Left hindlimb (tissue), 1 donor: ENCODE measurements around the gene AXIN2.
"Not testable (repeated sequence)": the region's sequence is repeated elsewhere in the genome, so short reads cannot be mapped to it uniquely, and the experiment has no call there.

ENCODE experiments used
- DNase-seq: peaks from one replicate; pipeline ENCODE4 v3.0.0-alpha.2; 2018

AXIN2 gene

DNA sequence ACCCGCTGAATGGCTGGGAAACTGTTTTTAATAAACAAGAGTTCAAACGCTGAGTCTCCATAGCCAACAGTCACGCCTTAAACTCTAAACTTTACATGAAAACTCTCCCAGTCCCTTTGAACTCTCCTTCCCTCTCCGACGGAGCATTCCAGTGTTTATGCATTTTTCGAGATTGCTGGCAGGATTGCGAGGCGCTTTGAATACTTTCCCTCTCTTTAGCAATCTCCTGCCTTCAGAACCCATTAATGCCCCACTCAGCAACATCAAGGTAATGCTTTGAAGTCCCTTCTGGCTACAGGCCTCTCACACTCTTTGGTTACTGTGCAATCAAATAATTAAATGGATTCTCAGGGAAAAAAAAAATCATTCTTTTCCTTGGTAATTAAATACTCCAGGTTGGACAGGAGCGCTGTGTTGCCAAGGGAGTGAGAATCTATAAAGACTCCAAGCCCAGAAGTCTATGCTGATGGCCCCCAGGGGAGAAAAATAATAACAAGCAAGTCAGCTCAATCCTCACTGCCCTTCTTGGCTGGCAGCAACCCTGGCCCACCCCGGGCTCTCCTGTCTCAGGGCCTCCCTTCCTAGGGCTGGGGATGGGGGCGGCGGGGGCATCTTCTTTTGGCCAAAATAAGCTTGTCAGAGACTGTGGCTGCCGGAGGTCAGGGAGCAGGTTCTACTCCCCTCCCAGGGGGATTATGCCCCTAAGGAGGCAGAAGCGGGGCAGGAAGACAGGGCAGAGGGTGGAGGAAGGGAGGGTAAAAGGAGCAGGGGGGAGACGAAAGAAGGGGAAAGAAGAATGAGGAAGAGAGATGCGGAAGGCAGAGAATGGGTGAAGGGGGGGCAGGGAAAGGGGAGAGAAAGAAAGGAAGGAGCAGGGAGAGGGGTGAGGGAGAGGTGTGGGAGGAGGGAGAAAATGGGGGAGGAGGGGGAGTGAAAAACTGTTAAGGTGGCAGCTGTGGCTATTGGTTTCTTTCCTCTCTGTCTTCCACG, 45.2 kb downstream of the AXIN2 start:
- DNase-seq, result no peak

DNA sequence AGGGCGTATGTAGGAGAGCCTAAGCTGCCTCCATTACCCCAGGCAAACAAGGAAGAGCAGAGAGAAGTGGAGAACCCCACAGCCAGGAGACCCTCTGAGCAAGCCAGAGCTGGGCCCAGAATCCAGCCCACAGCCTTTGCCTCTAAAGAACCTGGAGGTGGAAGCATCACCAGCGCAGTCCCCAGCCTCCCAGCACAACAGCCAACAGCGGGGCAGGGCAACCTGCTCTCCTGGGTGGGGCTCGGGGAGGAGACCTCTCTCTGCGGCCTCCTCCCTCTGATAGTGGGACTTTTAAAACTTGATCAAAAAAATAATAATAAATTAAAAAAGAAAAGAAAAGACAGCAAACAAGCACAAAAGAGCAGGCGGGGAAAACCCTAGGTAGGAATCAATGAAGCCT, 45.9 kb downstream of the AXIN2 start:
- no peak for DNase-seq

DNA sequence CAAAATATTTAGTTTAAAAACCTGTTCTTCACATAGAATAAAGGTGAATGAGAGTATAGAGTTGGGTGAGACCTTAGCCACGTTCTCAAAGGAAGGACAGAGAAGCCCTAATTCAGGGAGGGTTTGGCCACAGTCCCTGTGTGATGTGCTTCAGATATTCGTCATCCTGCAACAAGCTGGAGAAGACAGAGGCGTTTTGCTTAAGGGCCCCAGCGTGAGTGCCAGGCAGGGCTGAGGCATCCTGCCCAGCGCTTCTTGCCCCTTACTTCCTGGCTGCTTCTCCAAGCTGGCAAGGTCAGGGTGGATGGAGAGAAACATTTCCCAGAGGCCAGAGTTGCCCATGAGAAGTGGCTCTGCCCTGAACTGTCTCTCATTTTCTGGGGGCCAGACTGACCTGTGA, 46.9 kb downstream of the AXIN2 start:
- no peak for DNase-seq

DNA sequence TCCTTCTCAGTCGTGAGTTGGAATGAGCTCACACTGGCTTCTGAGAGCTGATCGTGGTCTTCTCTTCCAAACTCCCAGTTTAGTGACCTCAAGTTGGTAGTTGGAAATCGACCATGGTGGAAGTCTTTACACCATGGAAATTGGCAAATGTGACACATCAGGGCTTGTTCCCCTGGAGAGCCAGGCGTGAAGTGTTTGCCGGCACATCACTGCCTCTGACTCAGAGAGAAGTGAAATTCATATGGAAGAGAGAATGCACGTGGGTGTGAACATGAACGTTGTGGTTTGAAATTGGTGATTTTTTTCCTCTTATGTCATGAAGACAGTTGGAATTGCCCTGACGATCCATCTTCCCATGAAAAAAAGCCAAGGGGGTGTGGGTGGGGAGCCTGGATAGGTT, 47.4 kb downstream of the AXIN2 start:
- DNase-seq, result no peak

DNA sequence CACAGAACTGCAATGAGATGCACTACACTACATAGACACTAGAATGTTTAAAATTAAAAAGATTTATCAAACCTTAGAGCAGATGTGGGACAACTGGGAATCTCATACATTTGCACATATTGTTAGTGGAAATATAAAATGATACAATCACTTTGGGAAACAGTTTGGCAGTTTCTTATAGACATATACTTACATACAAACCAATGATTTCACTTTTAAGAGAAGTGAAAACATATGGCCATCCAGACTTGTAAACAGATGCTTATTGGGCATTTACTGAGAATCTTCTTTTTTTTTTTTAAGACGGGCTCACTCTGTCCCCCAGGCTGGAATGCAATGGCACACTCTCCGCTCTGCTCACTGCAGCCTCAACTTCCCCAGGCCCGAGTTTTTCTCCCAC, 50.1 kb downstream of the AXIN2 start:
- no peak for DNase-seq

DNA sequence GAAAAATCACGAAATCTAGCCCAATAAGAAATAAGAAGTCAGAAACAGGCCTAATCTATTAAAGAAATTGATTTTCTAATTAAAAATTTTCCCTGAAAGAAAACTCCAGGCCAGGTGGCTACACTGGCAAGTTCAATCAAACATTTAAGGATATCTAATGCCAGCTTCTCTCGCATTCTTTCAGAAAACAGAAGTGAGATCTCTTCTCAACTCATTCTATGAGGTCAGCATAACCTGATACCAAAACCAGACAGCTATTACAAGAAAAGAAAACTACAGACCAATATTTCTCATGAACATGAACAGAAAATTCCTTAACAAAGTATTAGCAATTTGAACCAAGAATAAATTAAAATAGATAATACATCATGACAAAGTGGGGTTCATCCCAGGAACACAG, 52.4 kb downstream of the AXIN2 start:
- DNase-seq, result no peak

DNA sequence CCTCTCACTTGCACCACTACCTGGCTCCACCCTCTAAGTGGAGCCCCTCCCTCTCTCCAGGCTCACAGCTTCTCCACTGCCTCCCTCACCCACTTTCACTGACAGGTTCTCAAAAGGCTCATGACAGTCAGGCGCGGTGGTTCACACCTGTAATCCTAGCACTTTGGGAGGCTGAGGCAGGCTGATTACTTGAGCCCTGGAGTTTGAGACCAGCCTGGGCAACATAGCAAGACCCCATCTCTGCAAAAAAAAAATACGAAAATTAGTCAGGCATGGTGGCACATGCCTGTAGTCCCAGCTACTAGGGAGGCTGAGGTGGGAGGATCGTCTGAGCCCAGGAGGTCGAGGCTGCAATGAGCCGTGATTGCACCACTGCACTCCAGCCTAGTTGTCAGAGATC, 56.8 kb downstream of the AXIN2 start:
- DNase-seq, result not testable (repeated sequence)

DNA sequence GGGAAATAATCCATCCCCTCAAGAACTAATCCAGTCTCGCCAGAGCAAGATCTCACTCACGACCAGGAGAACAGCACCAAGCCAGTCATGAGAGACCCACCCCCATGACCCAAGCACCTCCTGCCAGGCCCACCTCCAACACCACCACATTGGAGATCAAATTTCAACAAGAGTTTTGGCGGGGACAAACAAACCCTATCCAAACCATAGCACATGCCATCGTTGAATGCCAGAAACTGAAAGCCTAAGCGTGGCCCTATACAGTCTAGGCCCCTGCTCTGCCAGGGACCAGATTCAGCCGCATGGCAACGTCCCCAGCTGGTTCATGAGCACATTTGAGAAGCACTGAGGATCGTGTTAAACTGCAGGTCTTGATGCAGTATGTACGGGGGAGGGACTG, 57.3 kb downstream of the AXIN2 start:
- no peak for DNase-seq

DNA sequence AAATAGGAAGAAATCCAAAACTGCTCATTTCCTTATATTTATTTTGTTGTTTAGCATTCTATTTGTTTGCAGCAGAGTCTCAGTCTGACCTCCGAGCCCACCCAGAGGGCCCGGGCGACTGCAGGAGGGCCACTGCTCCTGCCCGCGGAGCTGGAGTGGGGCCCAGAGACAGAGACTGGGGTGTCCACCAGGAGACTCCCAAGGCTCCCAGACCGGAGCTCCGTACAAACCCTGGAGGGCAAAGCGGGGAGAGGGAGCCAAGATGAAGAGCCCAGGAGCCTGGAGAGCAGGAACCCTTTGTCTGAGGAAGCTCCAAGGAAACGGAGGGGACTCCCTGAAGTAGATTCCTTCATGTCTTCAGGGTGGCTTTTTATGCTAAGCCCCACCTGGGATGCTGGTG, 57.9 kb downstream of the AXIN2 start:
- DNase-seq, result no peak

DNA sequence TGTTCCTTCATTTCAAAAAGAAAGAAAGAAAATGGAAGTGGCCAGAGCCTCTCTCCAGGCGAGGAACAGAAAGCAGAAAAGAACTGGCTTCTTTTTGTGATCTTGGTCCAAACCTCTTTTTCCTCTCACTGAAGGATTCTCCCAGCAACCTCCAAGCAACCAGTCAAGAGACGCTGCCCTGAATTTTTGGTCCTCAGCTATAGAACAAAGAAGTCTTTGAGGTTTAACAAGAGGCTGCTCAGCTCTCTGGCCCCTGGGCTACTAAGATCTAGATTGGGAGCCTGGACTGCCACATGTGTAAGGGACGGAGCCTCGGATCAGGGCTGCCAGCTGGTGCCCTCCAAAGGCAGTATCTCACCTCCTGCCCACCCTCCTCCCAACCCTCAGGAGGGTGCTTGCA, 62.6 kb downstream of the AXIN2 start:
- DNase-seq, result no peak

DNA sequence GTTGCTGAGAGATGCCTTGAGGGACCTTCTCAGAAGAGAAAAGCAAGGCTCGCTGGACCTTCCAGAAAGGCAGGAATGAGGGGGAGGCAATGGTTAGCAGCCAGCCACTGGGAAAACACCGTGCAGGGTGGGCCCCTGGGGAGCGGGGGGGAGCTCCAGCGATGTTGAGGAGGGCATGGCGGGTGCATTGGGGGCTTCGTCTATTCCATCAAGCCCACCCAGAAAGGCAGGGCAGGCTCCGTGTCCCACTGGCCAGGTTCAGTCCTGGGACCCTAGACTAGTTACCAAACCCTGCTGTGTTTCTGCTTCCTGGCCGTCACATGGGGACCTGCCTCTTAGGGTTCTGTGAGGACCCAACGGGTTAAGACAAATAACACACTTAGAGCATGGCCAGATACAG, 64.6 kb downstream of the AXIN2 start:
- no peak for DNase-seq

DNA sequence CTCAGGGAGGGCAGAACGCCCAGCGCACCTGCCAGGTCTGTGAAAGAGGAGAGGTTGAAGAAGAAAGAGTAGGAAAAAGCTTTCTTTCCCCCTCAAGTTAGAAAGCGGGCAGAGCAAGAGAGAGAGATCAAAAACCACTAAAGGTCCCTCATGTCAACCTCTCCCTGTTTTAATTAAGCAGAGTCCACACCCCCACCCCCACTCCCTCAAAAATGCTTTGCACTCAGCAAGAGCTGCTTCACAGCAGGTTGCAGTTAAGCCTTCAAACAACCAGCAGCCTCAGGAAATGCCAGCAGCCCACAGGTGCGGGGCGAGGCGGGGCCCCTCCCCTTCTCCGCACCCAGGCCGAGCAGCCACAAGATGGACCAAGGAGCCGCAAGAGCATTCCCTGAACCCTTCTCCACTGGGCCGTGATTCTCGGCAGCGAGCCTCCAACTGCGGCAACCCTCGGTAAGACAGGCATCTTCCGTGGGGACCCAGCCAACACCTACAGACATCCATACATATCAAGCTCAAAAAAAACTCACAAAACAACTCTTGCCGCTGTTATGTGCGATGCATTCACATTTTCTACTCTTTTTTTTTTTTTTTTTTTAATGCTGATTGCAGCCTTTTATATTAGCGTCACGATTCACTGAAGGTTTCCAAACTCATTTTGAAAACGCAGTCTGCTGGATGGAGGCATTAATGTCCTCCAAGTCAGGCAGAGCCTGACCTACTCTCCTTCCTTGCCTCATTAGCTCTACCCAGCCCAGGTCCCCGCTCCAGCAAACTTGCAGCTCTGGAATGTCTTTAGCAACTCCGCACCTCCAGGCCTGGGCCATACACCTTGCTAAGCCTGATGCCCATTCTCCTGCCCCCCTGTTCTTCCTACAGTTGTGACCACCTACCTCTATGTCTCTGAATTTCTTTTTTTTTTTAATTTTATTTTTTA, 66.1 kb downstream of the AXIN2 start:
- no peak for DNase-seq

DNA sequence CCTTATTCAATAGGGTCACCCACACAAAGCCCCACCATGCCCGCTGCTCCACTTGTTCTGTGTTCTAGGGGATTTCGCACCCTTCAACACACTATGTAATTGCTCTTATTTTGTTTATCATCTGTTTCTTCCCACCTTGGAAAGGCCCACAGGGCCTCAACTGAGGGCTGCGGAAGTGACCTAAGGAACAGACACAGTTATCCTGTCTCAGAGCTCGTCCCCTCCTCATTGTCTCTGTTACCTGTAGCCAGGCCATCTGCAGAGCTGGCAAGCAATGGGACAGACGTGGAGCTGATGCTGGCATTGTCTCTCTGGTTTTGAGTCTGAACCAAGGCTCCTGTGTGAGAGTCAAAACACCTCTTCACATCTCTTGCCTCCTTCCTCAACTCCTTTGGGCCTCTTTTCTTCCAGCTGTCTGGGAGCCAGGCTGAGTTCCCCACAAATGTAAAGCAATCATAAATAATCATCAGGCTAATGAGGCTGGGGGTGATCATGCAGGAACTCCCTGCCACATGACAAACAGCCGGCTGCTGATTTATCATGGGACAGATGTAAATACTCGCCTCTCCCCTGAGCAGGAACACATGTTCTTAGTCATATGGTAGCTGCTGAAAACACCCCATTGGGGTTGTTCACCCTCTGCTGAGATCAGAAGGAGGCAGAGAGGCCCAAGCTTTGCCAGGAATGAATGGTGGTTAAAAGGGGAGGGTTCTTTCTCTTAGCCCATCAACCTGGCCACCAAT, 71.9 kb downstream of the AXIN2 start:
- DNase-seq, result no peak

DNA sequence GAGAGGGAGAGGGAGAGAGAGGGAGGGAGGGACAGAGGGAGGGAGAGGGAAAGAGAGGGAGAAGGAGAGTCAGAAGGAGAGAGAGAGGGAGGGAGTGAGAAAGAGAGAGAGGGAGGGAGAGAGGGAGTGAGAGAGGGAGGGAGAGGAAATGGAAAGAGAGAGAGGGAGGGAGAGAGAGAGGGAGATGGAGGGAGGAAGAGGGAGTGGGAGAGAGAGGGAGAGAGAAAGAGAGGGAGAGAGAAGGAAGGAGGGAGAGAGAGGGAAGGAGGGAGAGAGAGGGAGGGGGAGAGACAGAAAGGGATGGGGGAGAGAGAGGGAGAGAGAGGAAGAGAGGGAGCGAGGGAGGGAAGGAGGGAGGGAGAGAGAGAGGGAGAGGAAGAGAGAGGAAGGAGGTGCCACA, 72.8 kb downstream of the AXIN2 start:
- no peak for DNase-seq

DNA sequence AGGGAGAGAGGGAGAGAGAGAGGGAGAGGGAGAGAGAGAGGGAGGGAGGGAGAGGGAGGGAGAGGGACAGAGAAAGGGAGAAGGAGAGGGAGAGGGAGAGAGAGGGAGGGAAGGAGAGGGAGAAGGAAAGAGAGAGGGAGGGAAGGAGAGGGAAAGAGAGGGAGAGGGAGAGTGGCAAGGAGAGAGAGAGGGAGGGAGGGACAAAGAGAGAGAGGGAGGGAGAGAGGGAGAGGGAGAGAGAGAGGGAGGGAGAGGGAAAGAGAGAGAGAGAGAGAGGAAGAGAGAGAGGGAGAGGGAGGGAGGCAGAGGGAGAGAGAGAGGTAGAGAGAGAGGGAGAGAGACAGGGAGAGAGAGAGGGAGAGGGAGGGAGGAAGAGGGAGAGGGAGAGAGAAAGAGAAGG, 73.5 kb downstream of the AXIN2 start:
- DNase-seq, result no peak

DNA sequence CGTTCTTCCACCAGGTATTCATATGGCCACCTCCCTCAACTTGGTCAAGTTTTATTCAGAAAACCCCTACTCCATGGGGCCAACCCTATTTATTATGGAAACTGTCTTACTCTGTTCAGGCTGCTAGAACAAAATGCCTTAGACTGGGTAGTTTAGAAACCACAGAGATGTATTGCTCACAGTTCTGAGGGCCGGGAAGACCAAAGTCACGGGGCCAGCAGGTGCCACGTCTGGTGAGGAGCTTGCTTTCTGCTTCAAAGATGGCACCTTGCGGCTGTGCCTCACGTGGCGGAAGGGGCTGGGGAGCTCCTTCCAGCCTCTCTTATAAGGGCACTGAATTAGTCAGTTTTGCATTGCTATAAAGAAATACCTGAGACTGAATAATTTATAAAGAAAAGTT, 74.3 kb downstream of the AXIN2 start:
- DNase-seq, result no peak

DNA sequence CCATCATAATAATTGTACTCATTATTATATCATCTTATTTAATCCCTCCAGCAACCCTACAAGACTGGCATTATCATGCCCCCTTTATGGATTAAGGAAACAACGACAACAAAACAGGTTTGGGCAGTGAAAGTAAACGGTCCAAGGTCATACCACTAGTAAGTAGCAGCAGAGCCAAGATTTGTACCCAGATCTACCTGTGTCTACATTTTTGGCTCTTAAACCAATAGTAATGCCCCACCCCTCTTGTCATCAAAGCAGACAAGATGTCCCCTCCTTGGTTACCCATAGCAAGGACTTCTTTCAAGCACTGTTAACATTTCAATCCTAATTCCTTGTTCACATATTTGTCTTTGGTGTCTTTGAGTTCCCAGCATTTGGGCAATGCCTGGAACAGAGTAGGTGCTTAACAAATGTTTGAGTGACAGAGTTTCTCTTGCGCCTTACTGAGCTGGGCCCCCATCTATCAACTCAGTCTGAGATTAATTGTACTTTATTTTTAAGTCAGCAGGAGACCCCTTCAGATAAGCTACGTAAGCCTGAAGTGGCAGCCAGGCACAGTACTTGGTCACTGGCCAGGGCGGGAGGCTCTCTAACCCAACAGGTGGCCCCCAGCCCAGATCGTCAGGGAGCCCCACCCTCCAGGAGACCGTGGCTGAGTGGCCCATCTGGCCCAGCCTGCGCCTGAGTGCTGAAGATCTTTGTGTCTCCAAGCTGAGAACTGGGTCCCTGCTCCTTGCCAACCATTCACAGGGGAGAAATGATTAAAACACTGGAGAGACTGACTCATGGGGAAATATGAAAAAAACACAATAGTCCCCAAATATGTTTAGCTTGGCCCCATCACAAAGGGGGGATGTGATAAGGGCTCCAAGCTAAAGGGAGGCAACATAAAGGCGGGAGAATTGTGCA, 75.8 kb downstream of the AXIN2 start:
- no peak for DNase-seq

DNA sequence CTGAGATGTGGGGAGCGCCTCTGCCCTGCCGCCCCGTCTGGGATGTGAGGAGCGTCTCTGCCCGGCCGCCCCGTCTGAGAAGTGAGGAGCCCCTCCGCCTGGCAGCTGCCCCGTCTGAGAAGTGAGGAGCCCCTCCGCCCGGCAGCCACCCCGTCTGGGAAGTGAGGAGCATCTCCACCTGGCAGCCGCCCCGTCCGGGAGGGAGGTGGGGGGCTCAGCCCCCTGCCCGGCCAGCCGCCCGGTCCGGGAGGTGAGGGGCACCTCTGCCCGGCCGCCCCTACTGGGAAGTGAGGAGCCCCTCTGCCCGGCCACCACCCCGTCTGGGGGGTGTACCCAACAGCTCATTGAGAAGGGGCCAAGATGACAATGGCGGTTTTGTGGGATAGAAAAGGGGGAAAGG, 77.0 kb downstream of the AXIN2 start:
- not testable (repeated sequence) for DNase-seq

DNA sequence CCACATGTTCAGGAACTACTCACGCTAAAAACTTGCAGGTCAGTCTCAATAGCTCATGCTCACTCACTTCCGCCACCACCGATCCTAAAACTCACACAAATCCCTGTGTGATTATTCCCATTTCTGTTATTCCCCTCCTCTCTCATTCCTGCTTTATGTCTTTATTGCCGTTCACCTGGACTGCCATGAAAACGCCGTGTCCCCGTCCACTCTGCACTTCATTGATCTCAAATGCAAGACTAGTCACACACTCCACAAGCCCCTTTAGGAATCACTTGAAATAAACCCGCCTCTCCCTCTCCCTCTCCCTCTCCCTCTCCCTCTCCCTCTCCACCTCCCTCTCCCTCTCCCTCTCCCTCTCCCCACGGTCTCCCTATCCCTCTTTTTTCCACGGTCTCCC, 78.0 kb downstream of the AXIN2 start:
- no peak for DNase-seq

DNA sequence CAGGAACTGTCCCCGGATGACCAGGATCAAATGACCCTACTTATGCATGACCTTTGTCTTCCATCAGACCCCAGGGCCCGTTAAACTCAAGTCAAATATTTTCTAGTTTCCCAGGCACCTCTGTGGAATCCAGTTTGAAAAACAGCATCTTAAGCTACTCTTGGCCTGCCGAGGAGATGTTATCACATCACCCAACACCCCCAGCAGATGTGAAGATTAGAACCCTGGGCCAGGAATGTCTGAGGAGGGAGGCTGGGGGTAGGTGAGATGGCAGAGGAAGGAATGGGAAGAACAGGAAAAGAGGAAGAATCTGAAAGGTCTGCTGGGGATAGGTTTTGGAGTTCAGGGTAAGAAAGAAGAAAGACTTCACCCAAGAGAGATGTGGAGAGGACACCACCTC, 79.2 kb downstream of the AXIN2 start:
- DNase-seq, result no peak

DNA sequence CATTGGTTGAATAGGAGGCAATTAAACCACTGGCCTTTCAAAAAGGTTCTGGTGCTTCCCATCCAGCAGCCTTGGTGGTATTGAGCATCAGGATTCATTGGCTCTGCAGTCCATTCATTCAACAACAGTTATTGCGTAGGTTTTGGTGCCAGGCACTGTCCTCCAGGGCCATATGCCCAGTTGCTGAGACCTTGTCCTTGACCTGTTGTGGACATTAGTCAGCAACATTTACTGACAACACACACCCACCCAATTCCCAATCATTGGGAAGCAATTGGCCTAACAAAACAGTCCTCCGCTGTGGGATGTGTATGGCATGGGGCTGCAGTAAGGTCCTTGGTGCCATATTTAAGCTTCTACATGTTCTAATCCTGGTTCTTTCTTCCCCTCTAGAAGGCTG, 82.2 kb downstream of the AXIN2 start:
- DNase-seq, result no peak
